Skeletal muscle tissue (tissue), 4 donors: ENCODE results near the gene LARGE1. TPM values are rescaled to one million over a fixed set of nuclear protein-coding genes. Genes with fewer than 3 reads are reported as not detected.

Source experiments
- H3K27ac ChIP-seq: one replicate; pipeline ENCODE4 v1.7.0; 2013; ENCODE audit warnings: mild to moderate bottlenecking, low read depth, low read length, inconsistent platforms
- H3K27me3 ChIP-seq, 3 donors: one replicate each; pipeline ENCODE4 v1.7.0; 2013; ENCODE audit warnings: low read length in 3 of 3; ENCODE audit not compliant: control insufficient read depth in 3 of 3, insufficient read depth in 3 of 3
- H3K36me3 ChIP-seq, 3 donors: one replicate each; pipeline ENCODE4 v1.7.0; 2013; ENCODE audit warnings: low read length in 3 of 3; ENCODE audit not compliant: control insufficient read depth in 3 of 3, insufficient read depth in 3 of 3
- H3K4me1 ChIP-seq, 3 donors: one replicate each; pipeline ENCODE4 v1.7.0; 2013; ENCODE audit warnings: low read length in 3 of 3, mild to moderate bottlenecking in 3 of 3; ENCODE audit not compliant: control insufficient read depth in 3 of 3, insufficient read depth in 3 of 3
- H3K4me3 ChIP-seq, 3 donors: one replicate each; pipeline ENCODE4 v1.7.0; 2013; ENCODE audit warnings: low read length in 3 of 3
- H3K9ac ChIP-seq, 3 donors: one replicate each; pipeline ENCODE4 v1.7.0; 2013; ENCODE audit warnings: low read length in 3 of 3, mild to moderate bottlenecking in 3 of 3, moderate library complexity in 2 of 3, low read depth in 1 of 3
- H3K9me3 ChIP-seq, 3 donors: one replicate each; pipeline ENCODE4 v1.7.0; 2013; ENCODE audit warnings: low read length in 3 of 3; ENCODE audit not compliant: control insufficient read depth in 3 of 3
- total RNA-seq: library from RNA; depleted of rRNA; stranded (reverse); fragments of >200 nt; gene quantifications from one replicate; pipeline ENCODE4 v1.2.3, GENCODE V29; 2014
- donor health status: Osteomylitis.

Gene LARGE1
- total RNA-seq, 1 donor from 2014 or later = 12.5 TPM

DNA sequence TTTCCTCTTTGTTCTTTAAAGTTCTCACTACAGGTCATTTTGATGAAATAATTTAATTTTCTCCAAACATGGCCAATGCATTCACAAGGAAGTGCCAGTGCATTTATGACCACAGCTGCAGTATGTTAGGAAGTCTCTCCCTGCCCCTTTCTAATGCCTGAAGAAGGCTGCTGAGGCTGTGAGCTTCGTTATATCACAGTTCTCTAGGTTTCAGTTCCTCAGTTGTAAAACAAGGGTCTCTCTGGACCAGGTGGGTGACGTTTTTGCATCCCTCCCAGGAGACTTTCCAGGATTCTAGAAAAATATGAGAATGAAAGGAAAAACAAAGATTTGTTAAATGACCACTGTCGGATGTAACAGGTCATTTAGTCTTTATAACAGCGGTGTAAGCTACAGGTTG lies 171.6 kb downstream of the LARGE1 start:
- H3K9ac ChIP-seq = no peak overlapping the region
- H3K9me3 ChIP-seq = no peaks in the 10 kb centered on the region
- H3K27me3 ChIP-seq = no peaks in the 10 kb centered on the region
- no peak overlapping the region for H3K4me3 ChIP-seq
- no peaks in the 10 kb centered on the region for H3K36me3 ChIP-seq
- no peak overlapping the region for H3K27ac ChIP-seq
- peaks cover 1 to 3% (median 2%) of the 10 kb centered on the region in 3 donors for H3K4me1 ChIP-seq

GRCh38 chr22:33747576-33748180 lies 172.6 kb downstream of the LARGE1 start:
- Histone ChIP-seq H3K9me3 (no peaks in the 10 kb centered on the region), H3K36me3 (no peaks in the 10 kb centered on the region), H3K27me3 (no peaks in the 10 kb centered on the region), H3K4me3 (no peak overlapping the region), H3K9ac (no peak overlapping the region), H3K27ac (no peak overlapping the region), H3K4me1 (peaks cover 2 to 9% (median 6%) of the 10 kb centered on the region in 3 donors)

DNA sequence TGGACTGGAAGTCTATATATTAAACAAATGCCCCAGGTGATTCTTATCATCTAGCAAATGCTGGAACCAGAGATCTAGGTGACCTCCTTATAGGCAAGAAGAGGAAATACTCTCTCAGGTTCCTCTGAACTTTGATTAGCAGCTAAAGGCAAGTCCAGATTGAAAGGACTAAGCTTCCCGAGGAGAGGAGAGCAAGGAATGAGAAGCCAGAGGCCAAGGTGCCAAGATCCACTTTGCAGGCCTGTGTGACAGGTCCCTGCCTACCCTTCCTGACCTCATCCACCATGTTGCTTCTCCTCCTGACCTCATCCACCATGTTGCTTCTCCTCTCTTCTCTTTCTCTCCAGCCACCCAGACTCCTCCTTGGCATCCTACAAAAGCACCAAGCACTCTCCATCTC lies 173.2 kb downstream of the LARGE1 start:
- Histone ChIP-seq H3K9ac (no peak overlapping the region), H3K27ac (no peak overlapping the region), H3K4me1 (peaks cover 2 to 11% (median 6%) of the 10 kb centered on the region in 3 donors), H3K9me3 (no peaks in the 10 kb centered on the region), H3K4me3 (no peak overlapping the region), H3K36me3 (no peaks in the 10 kb centered on the region), H3K27me3 (no peaks in the 10 kb centered on the region)

- Histone ChIP-seq H3K9ac (no peak overlapping the region), H3K27ac (no peak overlapping the region), H3K4me1 (peaks cover 5 to 16% (median 9%) of the 10 kb centered on the region in 3 donors), H3K36me3 (no peaks in the 10 kb centered on the region), H3K9me3 (no peaks in the 10 kb centered on the region), H3K4me3 (no peak overlapping the region), H3K27me3 (no peaks in the 10 kb centered on the region)
Measured at GRCh38 chr22:33746501-33746928, 173.8 kb downstream of the LARGE1 start.

GRCh38 chr22:33745501-33745900 lies 174.8 kb downstream of the LARGE1 start:
- no peaks in the 10 kb centered on the region for H3K27me3 ChIP-seq
- H3K4me1 ChIP-seq = peaks cover 6 to 18% (median 10%) of the 10 kb centered on the region in 3 donors
- no peak overlapping the region for H3K4me3 ChIP-seq
- H3K9ac ChIP-seq = no peak overlapping the region
- no peaks in the 10 kb centered on the region for H3K9me3 ChIP-seq
- H3K27ac ChIP-seq = no peak overlapping the region
- H3K36me3 ChIP-seq = no peaks in the 10 kb centered on the region

DNA sequence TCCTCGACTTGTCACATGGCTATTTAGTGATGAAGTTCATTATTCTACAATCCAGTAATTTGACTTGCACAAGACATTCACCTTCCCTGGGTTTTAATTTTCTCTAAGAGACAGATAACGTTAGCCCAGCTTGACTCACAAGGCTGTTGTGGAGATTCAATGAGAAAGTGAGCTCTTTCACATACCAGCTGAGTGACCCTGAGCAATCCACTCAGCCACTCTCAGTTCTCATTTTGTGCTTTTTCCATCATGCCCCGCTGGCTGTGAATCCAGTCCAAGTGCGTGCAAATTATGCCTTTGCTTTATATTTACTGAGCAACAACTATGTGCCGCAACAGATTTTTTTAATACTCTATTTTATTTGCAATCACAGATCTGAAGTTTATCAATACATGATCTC lies 176.5 kb downstream of the LARGE1 start:
- H3K9ac ChIP-seq = no peak overlapping the region
- H3K27me3 ChIP-seq = no peaks in the 10 kb centered on the region
- H3K4me1 ChIP-seq = peaks cover 6 to 18% (median 10%) of the 10 kb centered on the region in 3 donors
- no peak overlapping the region for H3K27ac ChIP-seq
- H3K9me3 ChIP-seq = no peaks in the 10 kb centered on the region
- H3K4me3 ChIP-seq = no peak overlapping the region
- H3K36me3 ChIP-seq = no peaks in the 10 kb centered on the region

GRCh38 chr22:33741025-33741424 lies 179.3 kb downstream of the LARGE1 start:
- Histone ChIP-seq H3K36me3 (no peaks in the 10 kb centered on the region), H3K4me1 (peaks cover 6 to 15% (median 10%) of the 10 kb centered on the region in 3 donors), H3K9ac (no peak overlapping the region), H3K27me3 (no peaks in the 10 kb centered on the region), H3K27ac (no peak overlapping the region), H3K4me3 (no peak overlapping the region), H3K9me3 (no peaks in the 10 kb centered on the region)

DNA sequence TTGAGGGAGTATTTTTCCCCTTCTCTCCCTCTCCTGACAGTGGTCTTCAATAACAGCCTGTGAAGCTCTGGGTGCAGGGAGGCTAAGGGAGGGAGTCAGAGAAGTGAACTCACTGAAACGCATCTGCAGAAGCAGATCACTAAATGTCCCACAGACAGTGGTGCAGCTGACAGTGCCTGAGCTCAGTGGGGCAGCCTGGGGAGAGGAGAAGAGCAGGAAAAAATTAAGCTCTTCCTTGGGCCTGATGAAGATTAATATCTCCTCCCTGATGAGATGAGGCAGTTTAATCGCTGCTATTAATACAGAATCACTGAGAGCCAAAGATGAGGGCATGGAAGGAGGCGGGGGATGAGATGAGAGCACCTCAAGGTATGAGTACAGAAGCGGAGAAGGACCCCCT lies 180.8 kb downstream of the LARGE1 start:
- Histone ChIP-seq H3K36me3 (no peaks in the 10 kb centered on the region), H3K9me3 (no peaks in the 10 kb centered on the region), H3K4me1 (peaks cover 6 to 15% (median 10%) of the 10 kb centered on the region in 3 donors), H3K9ac (no peak overlapping the region), H3K4me3 (no peak overlapping the region), H3K27ac (no peak overlapping the region), H3K27me3 (no peaks in the 10 kb centered on the region)

DNA sequence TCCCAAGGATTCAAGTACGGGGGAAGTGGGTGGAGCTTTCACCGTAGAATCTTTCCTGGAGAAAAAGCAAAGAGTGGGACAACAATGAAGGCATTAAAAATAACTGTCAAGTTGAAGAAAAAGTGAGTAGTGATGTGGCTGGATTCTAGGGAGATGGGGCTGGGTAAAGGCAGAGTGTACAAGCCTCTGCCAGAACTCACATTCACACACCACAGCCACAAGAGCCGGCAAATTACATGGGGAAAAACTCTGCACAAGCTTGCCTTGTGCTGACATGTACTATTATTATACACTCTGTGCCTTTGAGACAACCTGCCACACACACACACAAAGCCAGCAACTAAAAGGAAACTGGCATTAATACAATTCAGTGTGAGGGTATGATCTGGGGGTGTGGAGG lies 182.6 kb downstream of the LARGE1 start:
- H3K4me1 ChIP-seq = peaks cover 4 to 13% (median 8%) of the 10 kb centered on the region in 3 donors
- no peak overlapping the region for H3K9ac ChIP-seq
- H3K27ac ChIP-seq = no peak overlapping the region
- no peaks in the 10 kb centered on the region for H3K27me3 ChIP-seq
- H3K9me3 ChIP-seq = no peaks in the 10 kb centered on the region
- H3K36me3 ChIP-seq = no peaks in the 10 kb centered on the region
- no peak overlapping the region for H3K4me3 ChIP-seq

- no peak overlapping the region for H3K4me3 ChIP-seq
Measured at GRCh38 chr22:33735978-33736377, 184.3 kb downstream of the LARGE1 start.

More at GRCh38 chr22:33735978-33736377, 184.3 kb downstream of the LARGE1 start:
- no peaks in the 10 kb centered on the region for H3K27me3 ChIP-seq
- peaks cover 0 to 5% (median 4%) of the 10 kb centered on the region in 3 donors for H3K4me1 ChIP-seq
- no peaks in the 10 kb centered on the region for H3K36me3 ChIP-seq
- no peak overlapping the region for H3K9ac ChIP-seq
- no peak overlapping the region for H3K27ac ChIP-seq
- H3K9me3 ChIP-seq = no peaks in the 10 kb centered on the region
